HepG2 (cell line): Measurements from ENCODE around the gene WDR82. TPM values are rescaled to one million over a fixed set of nuclear protein-coding genes. Genes with fewer than 3 reads are reported as not detected.

ENCODE experiments used
- BCL6 ChIP-seq: IDR thresholded peaks from 2 replicates; pipeline ENCODE4 v1.6.1; 2016; ENCODE audit warnings: missing genetic modification reagents, missing compliant biosample characterization
- CENPBD1 ChIP-seq: sonication (generic); formaldehyde crosslinking; IDR thresholded peaks from 2 replicates; pipeline ENCODE4 v1.8.0; 2022; ENCODE audit warnings: missing genetic modification reagents, low read depth, mild to moderate bottlenecking, borderline replicate concordance
- ETV5 ChIP-seq: IDR thresholded peaks from 2 replicates; pipeline ENCODE4 v1.6.1; 2018; ENCODE audit warnings: missing biosample characterization, missing genetic modification reagents, inconsistent platforms, borderline replicate concordance
- GTF3A ChIP-seq: sonication (generic); formaldehyde crosslinking; conservative IDR thresholded peaks from 2 replicates; pipeline ENCODE4 v1.4.0; 2020; ENCODE audit warnings: mild to moderate bottlenecking, missing genetic modification reagents
- MEF2D ChIP-seq: sonication (generic); formaldehyde crosslinking; IDR thresholded peaks from 2 replicates; pipeline ENCODE4 v1.5.1; 2020; ENCODE audit warnings: mild to moderate bottlenecking, missing genetic modification reagents
- MYNN ChIP-seq: sonication (generic); formaldehyde crosslinking; IDR thresholded peaks from 2 replicates; pipeline ENCODE4 v1.4.0; 2020; ENCODE audit warnings: mild to moderate bottlenecking, low read depth, missing genetic modification reagents
- REST ChIP-seq, 2 experiments: IDR thresholded peaks; 2 replicates each; pipeline ENCODE4 v1.6.1; 2011 to 2012; ENCODE audit warnings: low read length in 2 of 2, borderline replicate concordance in 1 of 2, low read depth in 1 of 2, mild to moderate bottlenecking in 1 of 2, moderate library complexity in 1 of 2
- SIX4 ChIP-seq: sonication (generic); formaldehyde crosslinking; IDR thresholded peaks from 2 replicates; pipeline ENCODE4 v1.4.0; 2020; ENCODE audit warnings: missing genetic modification reagents
- SOX13 ChIP-seq, 3 experiments: fragments of 450-650 bp in 1 of 3; sonication (generic) in 1 of 3; formaldehyde crosslinking in 1 of 3; IDR thresholded peaks in 2 of 3; conservative IDR thresholded peaks in 1 of 3; 2 replicates each; pipeline versions ENCODE4 v1.5.0 to v1.6.1; 2016 to 2020; ENCODE audit warnings: antibody characterized with exemption in 1 of 3, mild to moderate bottlenecking in 1 of 3, missing compliant biosample characterization in 1 of 3, missing genetic modification reagents in 1 of 3, moderate library complexity in 1 of 3
- TCF12 ChIP-seq, 2 experiments: fragments of 450-650 bp in 1 of 2; sonication (generic) in 1 of 2; formaldehyde crosslinking in 1 of 2; IDR thresholded peaks; 2 replicates each; pipeline versions ENCODE4 v1.6.1 to v1.8.0; 2017 to 2022; ENCODE audit warnings: antibody characterized with exemption in 1 of 2, mild to moderate bottlenecking in 1 of 2, missing genetic modification reagents in 1 of 2, moderate library complexity in 1 of 2
- TFDP2 ChIP-seq: sonication (generic); formaldehyde crosslinking; IDR thresholded peaks from 2 replicates; pipeline ENCODE4 v1.4.0; 2020; ENCODE audit warnings: missing genetic modification reagents
- ZNF12 ChIP-seq: sonication (generic); formaldehyde crosslinking; IDR thresholded peaks from 2 replicates; pipeline ENCODE4 v1.5.0; 2020; ENCODE audit warnings: missing genetic modification reagents
- ZNF230 ChIP-seq: sonication (generic); formaldehyde crosslinking; IDR thresholded peaks from 2 replicates; pipeline ENCODE4 v1.4.0; 2020; ENCODE audit warnings: mild to moderate bottlenecking, missing genetic modification reagents
- ZNF501 ChIP-seq: sonication (generic); formaldehyde crosslinking; IDR thresholded peaks from 2 replicates; pipeline ENCODE4 v1.5.1; 2020; ENCODE audit warnings: mild to moderate bottlenecking, moderate library complexity, missing genetic modification reagents
- ZNF564 ChIP-seq: sonication (generic); formaldehyde crosslinking; IDR thresholded peaks from 2 replicates; pipeline ENCODE4 v1.8.1; 2023; ENCODE audit warnings: mild to moderate bottlenecking, missing genetic modification reagents
- ZNF883 ChIP-seq: sonication (generic); formaldehyde crosslinking; IDR thresholded peaks from 2 replicates; pipeline ENCODE4 v1.5.1; 2020; ENCODE audit warnings: mild to moderate bottlenecking, missing genetic modification reagents; ENCODE audit errors: not compliant biosample characterization
- polyA plus RNA-seq, 8 experiments: library from polyadenylated mRNA; depleted of rRNA in 3 of 8; stranded (reverse) in 7 of 8; unstranded in 1 of 8; fragments of >200 nt; fragmentation: Illumina TruSeq in 4 of 8; extraction: Trizol in 4 of 8; gene quantifications; 2 replicates each; pipeline versions ENCODE4 v1.2.1 to v1.2.3, GENCODE V29; 2011 to 2016; ENCODE audit warnings: low read depth in 4 of 8, missing spikeins in 1 of 8, mixed read lengths in 1 of 8; ENCODE audit not compliant: insufficient read depth in 1 of 8
- total RNA-seq, 5 experiments: library from RNA; depleted of rRNA; stranded (reverse); fragments of >200 nt; fragmentation: Illumina TruSeq; extraction: Trizol; gene quantifications; 2 replicates each; pipeline ENCODE4 v1.2.3, GENCODE V29; 2016; ENCODE audit warnings: low read depth in 1 of 5
- TF ChIP-seq, protein P1 (sequence below): IDR thresholded peaks from 2 replicates; pipeline ENCODE4 v1.6.1; 2016; ENCODE audit warnings: mild to moderate bottlenecking
- TF ChIP-seq, protein P2 (sequence below): sonication (generic); formaldehyde crosslinking; IDR thresholded peaks from 2 replicates; pipeline ENCODE4 v1.5.1; 2020; ENCODE audit warnings: missing genetic modification reagents, mild to moderate bottlenecking, borderline replicate concordance
- TF ChIP-seq, protein P3 (sequence below): sonication (generic); formaldehyde crosslinking; IDR thresholded peaks from 2 replicates; pipeline ENCODE4 v1.5.0; 2020; ENCODE audit warnings: missing genetic modification reagents

The WDR82 gene
- total and polyA plus RNA-seq, 2 of the 13 experiments (the other 11 are each of a cell fraction or from before 2014, with no cell fraction given) = 39.1 to 59.5 TPM

GRCh38 chr3:52210550-52211046 is 67.9 kb downstream of the WDR82 start (continued):
- TF ChIP-seq ZNF501 (CRISPR knock-in tag) (no peak), CENPBD1 (CRISPR knock-in tag) (no peak), MYNN (CRISPR knock-in tag) (no peak), ZNF12 (peak; percentile 91), TCF12 (IDR thresholded peaks at IDR 0.05) (no peak), TCF12 (CRISPR knock-in tag; IDR thresholded peaks at IDR 0.05) (peak; percentile 51; the same call in 1 of the 2 replicates), ETV5 (CRISPR knock-in tag) (peak; percentile 62; the same call in 1 of the 2 replicates), SOX13 (IDR thresholded peaks at IDR 0.05) (peak; percentile 83), SOX13 (CRISPR knock-in tag; conservative IDR thresholded peaks at IDR 0.05 in 1 of 2, IDR thresholded peaks at IDR 0.05 in 1 of 2) (peak in 1 of 2 experiments; percentile 91; a peak in 2 of 4 replicates), MEF2D (CRISPR knock-in tag) (0 out of 2 replicates have a peak, but pooled peaks have one; percentile 48), GTF3A (CRISPR knock-in tag) (no peak), SIX4 (CRISPR knock-in tag) (peak; percentile 75), REST (IDR thresholded peaks at IDR 0.05; ENCODE audit: borderline replicate concordance in 1 of 2, low read depth in 1 of 2, low read length in 2 of 2) (peak in 1 of 2 experiments; percentile 56; a peak in 1 of 4 replicates), ZNF883 (no peak), BCL6 (peak; percentile 88), ZNF230 (CRISPR knock-in tag) (0 out of 2 replicates have a peak, but pooled peaks have one; percentile 53), TFDP2 (CRISPR knock-in tag) (no peak), ZNF564 (CRISPR knock-in tag) (no peak)
- TF ChIP-seq, protein P1, sequence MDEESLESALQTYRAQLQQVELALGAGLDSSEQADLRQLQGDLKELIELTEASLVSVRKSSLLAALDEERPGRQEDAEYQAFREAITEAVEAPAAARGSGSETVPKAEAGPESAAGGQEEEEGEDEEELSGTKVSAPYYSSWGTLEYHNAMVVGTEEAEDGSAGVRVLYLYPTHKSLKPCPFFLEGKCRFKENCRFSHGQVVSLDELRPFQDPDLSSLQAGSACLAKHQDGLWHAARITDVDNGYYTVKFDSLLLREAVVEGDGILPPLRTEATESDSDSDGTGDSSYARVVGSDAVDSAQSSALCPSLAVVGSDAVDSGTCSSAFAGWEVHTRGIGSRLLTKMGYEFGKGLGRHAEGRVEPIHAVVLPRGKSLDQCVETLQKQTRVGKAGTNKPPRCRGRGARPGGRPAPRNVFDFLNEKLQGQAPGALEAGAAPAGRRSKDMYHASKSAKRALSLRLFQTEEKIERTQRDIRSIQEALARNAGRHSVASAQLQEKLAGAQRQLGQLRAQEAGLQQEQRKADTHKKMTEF (CRISPR knock-in tag) = peak; percentile 93
- TF ChIP-seq, protein P2, sequence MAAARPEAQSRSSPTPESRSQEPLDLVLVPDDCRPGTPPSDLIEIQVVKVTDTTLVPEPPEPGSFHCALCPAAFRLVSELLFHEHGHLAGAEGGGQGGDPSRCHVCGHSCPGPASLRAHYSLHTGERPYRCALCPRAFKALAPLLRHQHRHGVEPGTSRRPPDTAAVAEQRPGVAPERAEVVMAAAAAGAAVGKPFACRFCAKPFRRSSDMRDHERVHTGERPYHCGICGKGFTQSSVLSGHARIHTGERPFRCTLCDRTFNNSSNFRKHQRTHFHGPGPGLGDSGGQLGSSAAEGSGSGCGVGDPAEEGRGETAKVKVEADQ (CRISPR knock-in tag) = peak; percentile 78; the same call in 1 of the 2 replicates
- TF ChIP-seq, protein P3, sequence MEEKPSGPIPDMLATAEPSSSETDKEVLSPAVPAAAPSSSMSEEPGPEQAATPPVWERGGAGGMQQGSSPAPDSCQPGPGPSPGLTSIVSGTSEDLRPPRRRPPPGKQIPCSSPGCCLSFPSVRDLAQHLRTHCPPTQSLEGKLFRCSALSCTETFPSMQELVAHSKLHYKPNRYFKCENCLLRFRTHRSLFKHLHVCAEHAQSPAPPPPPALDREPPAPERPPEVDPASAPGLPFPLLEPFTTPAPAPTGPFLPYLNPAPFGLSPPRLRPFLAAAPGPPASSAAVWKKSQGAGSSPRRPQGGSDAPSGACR (CRISPR knock-in tag) = no peak
